Activated T-cell treated with anti-CD3 and anti-CD28 coated beads, Interleukin-2, amount 50 U/mL, for 72 hours (primary cell): ENCODE data around the gene PSMD9. TPM values are rescaled to one million over a fixed set of nuclear protein-coding genes. Genes with fewer than 3 reads are reported as not detected.
A peak's percentile ranks its signal among the peaks of the same experiment; 100 is the strongest.
"Not testable (repeated sequence)": the region's sequence is repeated elsewhere in the genome, so short reads cannot be mapped to it uniquely, and the experiment has no call there.

Experiments used
- ATAC-seq, 2 donors: fragments of 150-1000 bp; cut with Tn5 transposase; replicated peaks in 1 of 2; 2 replicates each; pipeline ENCODE4 v1.10.0; 2021; ENCODE audit warnings: moderate library complexity in 2 of 2, mild to moderate bottlenecking in 1 of 2
- DNase-seq, 2 donors: peaks; one replicate each; pipeline ENCODE4 v3.0.0; 2021 to 2022; ENCODE audit warnings: mixed read lengths in 1 of 2
- H3K27ac Mint-ChIP-seq: one replicate; pipeline ENCODE4 v1.8.0; 2022; ENCODE audit warnings: mild to moderate bottlenecking, moderate library complexity, mixed read lengths
- H3K27me3 Mint-ChIP-seq: one replicate; pipeline ENCODE4 v1.8.0; 2022; ENCODE audit warnings: low read depth, mixed read lengths
- H3K36me3 Mint-ChIP-seq, 2 donors: one replicate each; pipeline ENCODE4 v1.8.0; 2022; ENCODE audit warnings: mixed read lengths in 2 of 2, mild to moderate bottlenecking in 1 of 2; ENCODE audit not compliant: insufficient read depth in 2 of 2
- H3K4me1 Mint-ChIP-seq: one replicate; pipeline ENCODE4 v1.8.0; 2022; ENCODE audit warnings: low read depth, mixed read lengths
- H3K4me3 Mint-ChIP-seq, 2 donors: one replicate each; pipeline ENCODE4 v1.8.0; 2022; ENCODE audit warnings: mild to moderate bottlenecking in 2 of 2, mixed read lengths in 2 of 2, moderate library complexity in 2 of 2
- H3K9me3 Mint-ChIP-seq, 2 donors: one replicate each; pipeline ENCODE4 v1.8.0; 2022; ENCODE audit warnings: mixed read lengths in 2 of 2
- total RNA-seq, 2 donors: library from RNA; stranded (reverse); gene quantifications; one replicate each; pipeline ENCODE4 v1.2.3, GENCODE V29; 2022

The PSMD9 gene
- total RNA-seq, 2 donors from 2014 or later, result 56.9 to 85.7 TPM

DNA sequence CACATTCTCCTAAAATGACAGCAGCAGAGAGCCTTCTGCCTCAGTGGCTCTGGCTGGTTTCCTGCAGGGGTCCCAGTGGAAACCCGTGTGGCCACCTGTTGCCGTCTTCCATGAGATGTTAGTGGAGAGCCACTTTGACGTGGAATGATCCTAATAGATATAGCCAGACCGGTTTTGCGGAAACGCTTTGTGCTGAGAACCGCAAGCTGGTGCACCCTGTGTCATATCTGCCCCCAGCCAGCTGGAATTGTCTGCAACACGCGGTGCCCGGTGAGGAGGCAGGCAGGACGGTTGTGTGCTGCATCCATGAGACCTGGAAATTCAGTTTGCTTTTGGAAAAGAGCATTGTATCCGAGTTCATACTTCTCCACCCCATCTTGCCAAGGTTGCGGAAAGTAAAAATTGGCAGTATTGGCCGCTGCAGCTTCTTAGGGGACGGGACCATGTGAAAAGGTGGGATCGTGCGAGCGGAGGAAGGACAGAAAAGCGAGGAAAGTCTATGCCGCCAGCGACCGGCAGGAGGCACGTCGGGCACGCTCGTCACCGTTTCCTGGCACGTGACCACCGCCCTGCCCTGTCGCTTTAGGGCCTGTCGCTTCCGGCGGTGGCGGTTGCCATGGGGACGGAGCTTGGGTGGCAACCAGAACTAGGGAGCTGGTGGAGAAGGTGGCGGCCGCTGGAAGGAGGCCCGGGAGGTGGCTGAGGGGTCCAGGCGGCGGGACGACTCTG, 29.5 kb downstream of the PSMD9 start, which contains the start of gene CFAP251:
Gene CFAP251, plus strand, starts transcription at position 643 of the 729 bp plus-strand sequence. CDS start 2,714 bp downstream, outside the sequence.
- peak within 1 kb of the TSS; percentile 79 for H3K27ac Mint-ChIP-seq
- DNase-seq, result peak; percentile 97 to 98
- H3K36me3 Mint-ChIP-seq, result peaks cover 2 to 8% of the 10 kb centered on the region in 2 donors
- H3K4me3 Mint-ChIP-seq, result peak within 1 kb of the TSS; percentile 73 to 85
- no peaks in the 10 kb centered on the region for H3K9me3 Mint-ChIP-seq
- ATAC-seq, result peak; percentile 100
- H3K4me1 Mint-ChIP-seq, result peaks cover 16% of the 10 kb centered on the region
- H3K27me3 Mint-ChIP-seq, result no peaks in the 10 kb centered on the region

DNA sequence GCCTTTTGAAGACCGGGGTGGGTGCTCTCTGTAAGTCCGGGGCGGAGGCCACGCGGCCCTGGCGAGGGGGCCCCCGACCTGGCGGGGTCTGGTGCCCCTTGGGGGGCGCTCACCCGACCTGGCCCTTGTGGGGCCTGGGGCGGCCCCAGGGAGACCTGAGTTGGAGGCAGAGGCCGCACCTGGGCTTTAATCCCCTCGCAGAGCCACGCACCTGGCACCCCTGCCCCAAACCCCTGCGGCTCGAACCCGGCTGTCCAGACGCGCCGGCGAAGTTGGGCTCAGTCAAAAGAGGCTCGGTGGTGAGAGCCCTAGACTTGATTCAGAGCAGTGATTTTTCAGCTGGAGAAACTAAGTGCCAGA, 30.1 kb downstream of the PSMD9 start:
- Mint-ChIP-seq H3K4me1 (peaks cover 16% of the 10 kb centered on the region), H3K9me3 (no peaks in the 10 kb centered on the region), H3K4me3 (peak overlapping the region; percentile 73 to 85), H3K36me3 (peaks cover 0 to 7% of the 10 kb centered on the region in 2 donors), H3K27ac (no peak overlapping the region), H3K27me3 (no peaks in the 10 kb centered on the region)
- ATAC-seq (no peak), DNase-seq (no peak)

DNA sequence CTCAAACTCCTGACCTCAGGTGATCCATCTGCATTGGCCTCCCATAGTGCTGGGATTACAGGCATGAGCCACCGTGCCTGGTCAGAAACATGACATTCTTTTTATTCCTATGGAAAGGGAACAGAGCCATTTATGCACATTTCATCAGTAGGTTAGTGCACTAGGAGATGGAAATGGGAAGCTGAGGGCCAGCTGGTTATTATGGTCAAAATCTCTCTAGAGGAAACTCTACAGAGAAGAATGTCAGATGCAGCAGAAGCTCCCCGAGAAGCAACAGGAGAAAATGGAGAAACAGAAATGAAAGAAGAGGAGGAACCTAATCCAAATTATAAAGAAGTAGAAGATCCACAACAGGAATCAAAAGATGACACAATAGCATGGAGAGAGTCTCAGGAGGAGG, 32.5 kb downstream of the PSMD9 start:
- ATAC-seq (no peak), DNase-seq (no peak)
- Mint-ChIP-seq H3K27ac (no peak overlapping the region), H3K36me3 (peaks cover 0 to 7% of the 10 kb centered on the region in 2 donors), H3K4me3 (no peak overlapping the region), H3K9me3 (no peaks in the 10 kb centered on the region), H3K27me3 (no peaks in the 10 kb centered on the region), H3K4me1 (peaks cover 16% of the 10 kb centered on the region)

DNA sequence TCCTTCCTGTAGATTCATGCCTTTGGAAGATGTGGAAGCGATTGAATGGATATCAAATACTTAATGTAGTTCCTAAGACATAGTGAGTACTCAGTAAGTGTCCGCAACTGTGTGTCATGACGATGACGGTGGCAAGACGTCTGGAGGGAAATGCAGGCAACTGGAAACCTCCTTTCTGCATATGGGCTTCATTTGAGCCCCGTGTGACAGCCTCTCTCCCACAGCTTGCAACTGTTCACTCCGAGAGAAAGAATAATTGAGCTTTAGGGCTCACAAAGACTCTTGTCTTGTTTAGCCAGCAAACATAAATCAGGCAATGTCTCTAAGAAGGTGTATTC, 36.7 kb downstream of the PSMD9 start:
- H3K9me3 Mint-ChIP-seq, result no peaks in the 10 kb centered on the region
- no peaks in the 10 kb centered on the region for H3K36me3 Mint-ChIP-seq
- no peak for DNase-seq
- H3K4me1 Mint-ChIP-seq, result no peaks in the 10 kb centered on the region
- no peak overlapping the region for H3K27ac Mint-ChIP-seq
- no peak for ATAC-seq
- no peaks in the 10 kb centered on the region for H3K27me3 Mint-ChIP-seq
- no peak overlapping the region for H3K4me3 Mint-ChIP-seq

DNA sequence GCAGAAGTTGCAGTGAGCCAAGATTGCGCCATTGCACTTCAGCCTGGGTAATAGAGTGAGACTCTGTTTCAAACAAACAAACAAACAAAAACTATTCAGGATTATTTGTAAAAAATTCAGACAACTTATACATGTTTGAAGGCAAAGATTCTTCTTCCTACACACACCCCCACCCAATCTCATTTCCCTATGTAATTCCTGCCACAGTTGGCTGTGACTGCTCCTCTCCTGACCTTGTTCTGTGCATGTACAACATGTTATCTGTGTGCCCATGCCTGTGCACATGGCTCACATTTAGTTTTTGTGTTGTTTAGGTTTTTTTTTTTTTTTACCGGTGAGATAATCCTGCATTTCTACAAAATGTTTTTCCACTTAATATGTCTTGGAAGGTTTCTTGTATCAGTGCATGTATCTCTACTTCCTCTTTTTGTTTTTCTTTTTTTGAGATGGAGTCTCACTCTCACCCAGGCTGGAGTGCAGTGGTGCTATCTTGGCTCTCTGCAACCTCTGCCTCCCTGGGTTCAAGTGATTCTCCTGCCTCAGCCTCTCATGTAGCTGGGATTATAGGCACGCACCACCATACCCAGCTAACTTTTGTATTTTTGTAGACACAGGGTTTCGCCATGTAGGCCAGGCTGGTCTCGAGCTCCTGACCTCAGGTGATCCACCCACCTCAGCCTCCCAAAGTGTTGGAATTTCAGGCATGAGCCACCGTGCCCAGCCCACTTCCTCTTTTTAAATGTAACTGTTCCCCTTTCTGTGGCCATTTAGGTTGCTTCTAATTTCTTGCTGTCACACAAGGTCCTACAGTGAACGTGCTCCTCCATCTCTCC, 38.5 kb downstream of the PSMD9 start:
- H3K9me3 Mint-ChIP-seq, result no peaks in the 10 kb centered on the region
- H3K27ac Mint-ChIP-seq, result no peak overlapping the region
- no peak overlapping the region for H3K4me3 Mint-ChIP-seq
- no peaks in the 10 kb centered on the region for H3K27me3 Mint-ChIP-seq
- no peaks in the 10 kb centered on the region for H3K4me1 Mint-ChIP-seq
- no peaks in the 10 kb centered on the region for H3K36me3 Mint-ChIP-seq
- ATAC-seq (no peak), DNase-seq (no peak)

DNA sequence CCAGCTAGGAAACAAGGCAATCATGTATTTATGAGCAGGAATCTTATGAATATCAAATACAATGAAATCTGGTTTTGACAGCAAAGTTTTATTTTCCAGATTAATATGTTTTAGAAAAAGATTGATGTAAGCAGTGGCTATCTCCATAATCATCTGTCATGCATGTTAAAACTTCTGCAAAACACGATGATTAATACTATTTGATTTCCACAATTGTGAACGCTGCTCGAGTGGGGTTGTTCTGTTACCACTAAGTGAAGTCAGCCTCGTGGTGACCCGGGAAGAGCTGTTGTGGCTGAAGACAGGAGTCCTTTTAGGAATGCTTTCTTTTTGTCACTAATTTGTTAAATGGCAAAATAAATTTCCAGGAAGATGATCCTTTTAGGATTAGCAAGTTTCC, 39.2 kb downstream of the PSMD9 start:
- ATAC-seq (no peak), DNase-seq (no peak)
- no peaks in the 10 kb centered on the region for H3K27me3 Mint-ChIP-seq
- peaks cover 0 to 3% of the 10 kb centered on the region in 2 donors for H3K36me3 Mint-ChIP-seq
- no peak overlapping the region for H3K27ac Mint-ChIP-seq
- no peak overlapping the region for H3K4me3 Mint-ChIP-seq
- no peaks in the 10 kb centered on the region for H3K9me3 Mint-ChIP-seq
- no peaks in the 10 kb centered on the region for H3K4me1 Mint-ChIP-seq

DNA sequence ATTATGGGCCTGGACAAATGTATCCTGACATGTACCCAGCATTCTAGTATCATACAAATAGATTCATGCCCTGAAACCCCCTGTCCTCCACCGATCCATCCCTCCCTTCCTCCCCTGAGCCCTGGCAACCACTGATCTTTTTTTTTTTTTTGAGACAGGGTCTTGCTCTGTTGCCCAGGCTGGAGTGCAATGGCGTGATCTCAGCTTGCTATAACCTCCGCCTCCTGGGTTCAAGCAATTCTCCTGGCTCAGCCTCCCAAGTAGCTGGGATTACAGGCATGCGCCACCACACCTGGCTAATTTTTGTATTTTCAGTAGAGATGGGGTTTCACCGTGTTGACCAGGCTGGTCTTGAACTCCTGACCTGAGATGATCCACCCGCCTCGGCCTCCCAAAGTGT, 41.0 kb downstream of the PSMD9 start:
- not testable (repeated sequence) for H3K4me1 Mint-ChIP-seq, H3K36me3 Mint-ChIP-seq, H3K27me3 Mint-ChIP-seq, H3K4me3 Mint-ChIP-seq, ATAC-seq, H3K9me3 Mint-ChIP-seq, DNase-seq, H3K27ac Mint-ChIP-seq

DNA sequence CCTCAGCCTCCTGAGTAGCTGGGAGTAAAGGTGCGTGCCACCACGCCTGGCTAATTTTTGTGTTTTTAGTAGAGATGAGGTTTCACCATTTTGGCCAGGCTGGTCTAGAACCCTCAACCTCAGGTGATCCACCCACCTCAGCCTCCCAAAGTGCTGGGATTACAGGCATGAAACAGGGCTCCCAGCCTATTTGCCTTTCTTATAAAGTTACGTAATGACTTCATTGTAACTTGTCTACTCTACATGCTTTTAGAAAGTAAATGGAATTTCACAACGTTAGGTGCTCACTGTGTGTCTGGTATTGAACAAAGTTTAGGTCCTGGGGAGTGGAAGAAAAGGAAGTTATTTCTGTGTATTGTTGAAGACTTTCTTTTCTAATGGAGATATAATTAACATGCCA, 42.3 kb downstream of the PSMD9 start:
- Mint-ChIP-seq H3K27ac (no peak overlapping the region), H3K4me3 (no peak overlapping the region), H3K27me3 (no peaks in the 10 kb centered on the region), H3K9me3 (no peaks in the 10 kb centered on the region), H3K4me1 (no peaks in the 10 kb centered on the region), H3K36me3 (peaks cover 0 to 3% of the 10 kb centered on the region in 2 donors)
- DNase-seq (no peak), ATAC-seq (no peak)

DNA sequence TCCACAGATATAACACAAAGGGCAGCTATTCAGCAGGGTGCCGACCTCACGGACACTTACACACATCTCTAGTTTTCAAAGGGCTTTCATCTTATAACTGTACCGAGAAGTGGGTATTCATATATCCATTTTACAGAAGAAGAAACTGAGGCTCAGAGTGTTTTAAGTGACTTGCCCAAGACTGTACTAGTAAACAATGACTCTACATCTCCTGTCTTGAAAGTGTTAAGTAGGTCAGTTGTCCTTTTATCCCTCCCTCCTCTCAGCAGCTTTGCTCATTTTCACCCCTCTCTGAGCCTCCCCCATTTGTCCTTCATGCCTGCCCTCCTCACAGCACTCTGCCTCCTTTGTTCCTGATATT, 43.6 kb downstream of the PSMD9 start:
- Mint-ChIP-seq H3K9me3 (no peaks in the 10 kb centered on the region), H3K4me1 (no peaks in the 10 kb centered on the region), H3K4me3 (no peak overlapping the region), H3K27me3 (no peaks in the 10 kb centered on the region), H3K36me3 (peaks cover 0 to 3% of the 10 kb centered on the region in 2 donors), H3K27ac (no peak overlapping the region)
- no peak for ATAC-seq
- no peak for DNase-seq

DNA sequence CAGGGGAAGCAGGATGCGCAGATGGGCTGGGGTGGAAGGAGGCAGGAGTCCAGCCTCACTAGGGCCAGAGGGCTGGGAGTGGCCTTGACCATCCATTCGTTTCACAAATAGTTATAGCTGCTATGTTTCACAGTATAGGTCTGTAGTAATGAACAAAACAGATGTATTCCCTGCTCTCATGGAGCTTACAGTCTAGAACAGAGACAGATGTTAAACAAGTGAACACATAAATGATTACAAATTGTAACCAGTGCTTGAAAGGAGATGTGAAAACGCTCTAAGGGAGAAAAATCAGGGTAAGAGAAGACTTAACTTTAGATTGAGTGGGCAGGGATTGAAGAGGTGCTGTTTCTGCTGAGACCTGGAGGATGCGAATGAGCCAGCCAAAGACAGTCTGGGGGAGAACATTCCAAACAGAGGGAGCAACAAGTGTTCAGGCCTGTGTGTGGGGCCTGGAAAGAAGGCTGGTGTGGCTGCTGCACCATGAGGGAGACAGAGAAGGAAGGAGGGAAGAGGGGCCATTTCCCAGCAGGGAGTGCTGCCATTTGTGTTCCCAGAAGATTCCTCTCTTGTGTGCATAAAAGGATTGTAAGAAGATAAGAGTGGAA, 44.4 kb downstream of the PSMD9 start:
- no peaks in the 10 kb centered on the region for H3K9me3 Mint-ChIP-seq
- H3K27ac Mint-ChIP-seq, result no peak overlapping the region
- no peaks in the 10 kb centered on the region for H3K27me3 Mint-ChIP-seq
- DNase-seq (no peak), ATAC-seq (no peak)
- peaks cover 2 to 3% of the 10 kb centered on the region in 2 donors for H3K36me3 Mint-ChIP-seq
- no peak overlapping the region for H3K4me3 Mint-ChIP-seq
- H3K4me1 Mint-ChIP-seq, result peaks cover 6% of the 10 kb centered on the region

DNA sequence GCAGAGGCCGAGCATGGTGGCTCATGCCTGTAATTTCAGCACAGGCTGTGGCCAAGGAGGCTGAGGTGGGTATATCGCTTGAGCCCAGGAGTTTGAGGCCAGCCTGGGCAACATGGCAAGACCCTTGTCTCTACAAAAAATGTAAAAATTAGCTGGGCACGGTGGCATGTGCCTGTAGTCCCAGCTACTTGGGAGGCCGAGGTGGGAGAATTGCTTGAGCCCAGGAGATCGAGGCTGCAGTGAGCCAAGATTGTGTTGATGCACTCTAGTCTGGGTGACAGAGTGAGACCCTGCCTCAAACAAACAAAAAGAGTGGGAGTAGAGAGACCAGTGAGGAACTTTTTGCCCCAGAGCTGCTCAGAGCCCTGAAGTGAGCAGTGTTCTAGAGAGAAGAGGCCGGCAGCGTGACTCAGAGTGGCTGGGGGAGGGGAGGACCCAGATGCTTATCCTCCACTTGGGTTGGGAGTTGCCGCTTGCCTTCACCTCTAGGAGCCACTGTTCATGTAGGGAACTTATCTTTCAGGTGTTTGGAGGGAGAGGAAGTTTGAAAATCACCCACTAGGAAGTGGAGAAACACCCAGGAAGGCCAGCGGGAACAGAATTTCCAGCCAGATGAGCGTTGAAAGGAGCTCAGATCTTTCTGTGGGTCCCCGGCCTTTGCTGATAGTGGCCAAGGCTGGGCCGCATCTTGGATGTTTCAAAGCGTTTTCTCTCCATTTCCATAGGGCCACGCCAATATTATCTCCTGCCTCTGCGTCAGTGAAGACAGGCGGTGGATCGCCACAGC, 45.1 kb downstream of the PSMD9 start:
- Mint-ChIP-seq H3K9me3 (peaks cover 0 to 1% of the 10 kb centered on the region in 2 donors), H3K4me3 (no peak overlapping the region), H3K27ac (no peak overlapping the region), H3K36me3 (peaks cover 2 to 3% of the 10 kb centered on the region in 2 donors), H3K4me1 (peaks cover 8% of the 10 kb centered on the region), H3K27me3 (no peaks in the 10 kb centered on the region)
- no peak for ATAC-seq
- DNase-seq, result peak in 1 of 2 donors; percentile 5

DNA sequence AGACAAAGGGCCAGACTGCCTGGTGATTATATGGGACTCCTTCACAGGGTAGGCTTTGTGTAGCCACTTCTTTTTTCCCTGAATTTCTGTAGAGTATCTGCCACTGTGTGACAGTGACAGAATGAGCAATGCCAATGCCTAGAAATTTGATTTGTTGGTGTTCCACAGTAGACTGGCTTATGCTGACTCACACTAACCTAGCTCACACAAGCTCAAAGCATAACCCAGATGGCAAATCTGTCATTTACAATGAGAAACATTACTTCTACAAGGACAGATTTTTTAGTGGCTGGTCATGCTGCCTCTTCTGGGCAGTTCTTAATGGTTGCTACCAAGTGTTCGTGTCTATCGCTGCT, 45.7 kb downstream of the PSMD9 start:
- ATAC-seq, result no peak
- H3K27ac Mint-ChIP-seq, result no peak overlapping the region
- no peaks in the 10 kb centered on the region for H3K27me3 Mint-ChIP-seq
- no peak for DNase-seq
- H3K4me1 Mint-ChIP-seq, result peaks cover 8% of the 10 kb centered on the region
- H3K4me3 Mint-ChIP-seq, result no peak overlapping the region
- H3K36me3 Mint-ChIP-seq, result peaks cover 2 to 4% of the 10 kb centered on the region in 2 donors
- peaks cover 0 to 1% of the 10 kb centered on the region in 2 donors for H3K9me3 Mint-ChIP-seq

DNA sequence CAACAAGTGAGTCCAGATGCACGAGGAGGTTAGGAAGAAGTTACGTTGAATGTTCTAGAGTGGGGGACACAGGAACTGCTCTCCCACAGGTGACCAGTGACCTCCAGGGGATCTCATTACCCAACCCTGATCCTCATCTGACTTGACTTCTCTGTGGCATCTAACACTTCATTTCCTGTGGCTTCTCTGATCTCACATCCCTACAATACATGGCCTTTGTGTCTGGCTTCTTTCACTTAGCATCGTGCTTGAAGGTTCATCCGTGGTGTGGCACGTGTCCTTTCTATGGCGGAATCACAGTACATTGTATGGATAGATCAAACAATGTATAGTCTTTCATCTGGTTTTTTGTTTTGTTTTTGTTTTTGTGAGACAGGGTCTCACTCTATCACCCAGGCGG, 49.1 kb downstream of the PSMD9 start:
- peaks cover 1 to 2% of the 10 kb centered on the region in 2 donors for H3K36me3 Mint-ChIP-seq
- peaks cover 0 to 1% of the 10 kb centered on the region in 2 donors for H3K9me3 Mint-ChIP-seq
- H3K27ac Mint-ChIP-seq, result no peak overlapping the region
- peaks cover 8% of the 10 kb centered on the region for H3K4me1 Mint-ChIP-seq
- no peaks in the 10 kb centered on the region for H3K27me3 Mint-ChIP-seq
- DNase-seq (no peak), ATAC-seq (no peak)
- H3K4me3 Mint-ChIP-seq, result no peak overlapping the region
